Panc1 (cell line): ENCODE results near the gene FCF1. TPM values are rescaled to one million over a fixed set of nuclear protein-coding genes. Genes with fewer than 3 reads are reported as not detected.

Experiments used
- ATAC-seq: fragments of 200-7000 bp; cut with Tn5 transposase; 2 replicates; pipeline ENCODE4 v1.9.1; 2020; ENCODE audit warnings: mild to moderate bottlenecking, moderate library complexity
- BruUV-seq: library from RNA; stranded (reverse); fragments of 400-500 nt; replicated peaks from 2 replicates; lab custom pipeline; 2021; lab: Mats Ljungman, UMichigan
- CTCF ChIA-PET: fragments of 300-600 bp; sonication (Branson Sonifier 250); formaldehyde crosslinking; loops from one replicate; lab custom pipeline; 2022; ENCODE audit warnings: antibody characterized with exemption; lab: Charles Lee
- POLR2A ChIA-PET: fragments of 300-600 bp; sonication (Branson Sonifier 250); formaldehyde crosslinking; loops from one replicate; lab custom pipeline; 2022; ENCODE audit warnings: antibody characterized with exemption; lab: Charles Lee
- DNase-seq: peaks from one replicate; pipeline ENCODE4 v3.0.0-alpha.2; 2010; ENCODE audit warnings: low read depth, low spot score
- H3K27ac ChIP-seq: 2 replicates; pipeline ENCODE4 v1.5.1; 2011; ENCODE audit warnings: mild to moderate bottlenecking, low read length, inconsistent platforms
- H3K27me3 ChIP-seq: fragments of 200-500 bp; sonication (Bioruptor generic); 2 replicates; pipeline ENCODE4 v1.6.0; 2014; ENCODE audit warnings: low read length, inconsistent platforms; ENCODE audit not compliant: control insufficient read depth, insufficient read depth
- H3K36me3 ChIP-seq: fragments of 200-500 bp; sonication (Bioruptor generic); 2 replicates; pipeline ENCODE4 v1.5.1; 2014; ENCODE audit warnings: inconsistent platforms, mild to moderate bottlenecking, low read length, moderate library complexity; ENCODE audit not compliant: control insufficient read depth, insufficient read depth
- H3K4me1 ChIP-seq: 2 replicates; pipeline ENCODE4 v1.5.1; 2011; ENCODE audit warnings: inconsistent platforms, mild to moderate bottlenecking, low read length, moderate library complexity; ENCODE audit not compliant: control insufficient read depth, insufficient read depth
- H3K4me3 ChIP-seq, 2 experiments: 2 replicates each; pipeline ENCODE4 v1.5.1; 2011 to 2012; ENCODE audit warnings: low read depth in 2 of 2, low read length in 2 of 2, mild to moderate bottlenecking in 2 of 2, inconsistent platforms in 1 of 2, moderate library complexity in 1 of 2
- H3K9me3 ChIP-seq: fragments of 200-500 bp; sonication (Bioruptor generic); 2 replicates; pipeline ENCODE4 v1.5.1; 2014; ENCODE audit warnings: low read depth, mild to moderate bottlenecking, inconsistent platforms, low read length, moderate library complexity; ENCODE audit not compliant: control insufficient read depth, insufficient read depth
- CTCF ChIP-seq: fragments of 450-650 bp; IDR thresholded peaks from 2 replicates; pipeline ENCODE4 v1.5.1; 2017; ENCODE audit warnings: mild to moderate bottlenecking
- POLR2AphosphoS5 ChIP-seq: IDR thresholded peaks from 2 replicates; pipeline ENCODE4 v1.6.1; 2012; ENCODE audit warnings: mild to moderate bottlenecking, low read depth, low read length, moderate library complexity
- REST ChIP-seq, 2 experiments: IDR thresholded peaks; 2 replicates each; pipeline ENCODE4 v1.6.1; 2011 to 2012; ENCODE audit warnings: low read depth in 2 of 2, control low read depth in 1 of 2, low read length in 1 of 2, mild to moderate bottlenecking in 1 of 2, moderate library complexity in 1 of 2; ENCODE audit not compliant: insufficient read depth in 1 of 2
- SIN3A ChIP-seq: IDR thresholded peaks from 2 replicates; pipeline ENCODE4 v1.6.1; 2012; ENCODE audit warnings: low read depth, mild to moderate bottlenecking, low read length, moderate library complexity, borderline replicate concordance; ENCODE audit not compliant: insufficient read depth
- TCF7L2 ChIP-seq: IDR thresholded peaks from 2 replicates; pipeline ENCODE4 v1.6.1; 2011; ENCODE audit warnings: mild to moderate bottlenecking, low read depth, low read length, inconsistent platforms
- in situ Hi-C: cut with HindIII; loops from 2 replicates; pipeline ENCODE4 v1.10.0; 2016; ENCODE audit warnings: low sequenced_read_pairs, low pct_unique_long_range_greater_than_20kb
- intact Hi-C: fragments of 100-400 bp; cut with micrococcal nuclease; formaldehyde crosslinking; loops from one replicate; pipeline ENCODE4 v1.10.0; 2022; ENCODE audit not compliant: unreplicated experiment
- total RNA-seq: library from RNA; stranded (reverse); gene quantifications from one replicate; pipeline ENCODE4 v1.2.1, GENCODE V29; 2021; ENCODE audit not compliant: unreplicated experiment

FCF1 gene
- total RNA-seq, 1 experiment from 2014 or later = 41.5 TPM

DNA sequence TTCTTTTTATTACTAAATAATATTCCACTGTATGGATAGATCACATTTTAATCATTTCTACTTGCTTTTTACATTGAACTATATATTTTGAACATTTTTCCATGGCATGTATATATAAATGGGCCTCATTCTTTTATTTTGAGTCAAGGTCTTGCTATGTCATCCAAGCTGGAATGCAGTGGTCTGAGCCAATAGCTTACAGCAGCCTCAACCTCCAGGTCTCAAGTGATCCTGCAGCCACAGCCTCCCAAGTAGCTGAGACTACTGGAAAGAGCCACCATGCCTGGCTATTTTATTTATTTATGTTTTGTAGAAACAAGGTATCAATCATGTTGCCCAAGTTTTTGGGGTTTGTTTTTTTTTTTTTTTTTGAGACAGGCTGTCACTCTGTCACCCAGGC is 7.6 kb downstream of the FCF1 start:
- DNase-seq = no peak
- intact Hi-C loops (no loop called here), in situ Hi-C loops (no loop called here)
- POLR2A ChIA-PET = no interaction called here
- Histone ChIP-seq H3K9me3 (no peaks in the 10 kb centered on the region), H3K36me3 (peaks cover 13% of the 10 kb centered on the region), H3K27ac (no peak overlapping the region), H3K4me1 (no peaks in the 10 kb centered on the region), H3K4me3 (no peak overlapping the region), H3K27me3 (no peaks in the 10 kb centered on the region)
- ATAC-seq = no peak
- CTCF ChIA-PET = interaction anchor here (0.6 kb wide), 1 partner anchor 30 kb away, joined by 8 read pairs; no protein-coding TSS in a partner anchor
- BruUV-seq = no TSS peak
- TF ChIP-seq CTCF = no peak
- TF ChIP-seq TCF7L2 = no peak
- TF ChIP-seq SIN3A = no peak
- no peak for TF ChIP-seq REST (IDR thresholded peaks at IDR 0.05; ENCODE audit: insufficient read depth in 1 of 2, low read depth in 2 of 2, low read length in 1 of 2)
- TF ChIP-seq POLR2AphosphoS5 = no peak

DNA sequence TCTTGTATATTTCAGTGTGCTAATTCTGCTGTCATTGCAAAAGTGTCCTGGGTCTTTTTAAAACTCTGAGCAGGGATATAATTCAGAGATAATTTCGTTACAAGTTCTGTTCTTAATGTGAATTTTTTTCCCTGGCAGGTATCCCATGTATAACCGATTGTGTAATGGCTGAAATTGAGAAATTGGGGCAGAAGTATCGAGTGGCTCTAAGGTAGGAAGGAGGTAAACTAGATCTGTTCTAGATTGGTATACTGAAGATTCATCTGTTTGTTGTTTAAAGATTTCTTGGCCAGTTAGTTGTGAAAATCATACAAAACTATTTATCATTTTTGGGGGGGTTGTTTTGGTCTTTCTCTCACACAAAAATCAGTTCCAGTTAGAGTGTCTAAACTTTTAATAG is 10.2 kb downstream of the FCF1 start:
- no peak for ATAC-seq
- no peak overlapping the region for H3K4me3 ChIP-seq
- POLR2A ChIA-PET = no interaction called here
- in situ Hi-C loops = no loop called here
- no peak for TF ChIP-seq REST (IDR thresholded peaks at IDR 0.05; ENCODE audit: insufficient read depth in 1 of 2, low read depth in 2 of 2, low read length in 1 of 2)
- no peak for TF ChIP-seq TCF7L2
- H3K9me3 ChIP-seq = no peaks in the 10 kb centered on the region
- no peaks in the 10 kb centered on the region for H3K27me3 ChIP-seq
- H3K4me1 ChIP-seq = no peaks in the 10 kb centered on the region
- CTCF ChIA-PET = no interaction called here
- DNase-seq = no peak
- BruUV-seq = no TSS peak
- intact Hi-C loops = no loop called here
- peaks cover 4% of the 10 kb centered on the region for H3K36me3 ChIP-seq
- H3K27ac ChIP-seq = no peak overlapping the region
